K562 (cell line): ENCODE results near the gene CHD2. TPM values are rescaled to one million over a fixed set of nuclear protein-coding genes. Genes with fewer than 3 reads are reported as not detected.

Source experiments
- ATAC-seq: fragments of 200-7000 bp; cut with Tn5 transposase; 3 replicates; pipeline ENCODE4 v1.9.1; 2020; ENCODE audit warnings: moderate library complexity
- BruUV-seq: library from RNA; stranded (reverse); fragments of 400-500 nt; replicated peaks from 2 replicates; lab custom pipeline; 2021; lab: Mats Ljungman, UMichigan
- CTCF ChIA-PET: fragments of 300-600 bp; formaldehyde crosslinking; extraction: SDS; loops from one replicate; lab custom pipeline; 2021; ENCODE audit warnings: low intra/inter-chr PET ratio; lab: Yijun Ruan, JAX
- POLR2A ChIA-PET: fragments of 300-600, 350-650 bp; sonication (Branson Sonifier 250); formaldehyde crosslinking; extraction: SDS; loops from one replicate; lab custom pipeline; 2021; ENCODE audit warnings: antibody characterized with exemption, inconsistent platforms; lab: Yijun Ruan, JAX
- DNase-seq, 4 experiments: peaks; one replicate each; pipeline versions ENCODE4 v3.0.0 to v3.0.0-alpha.2; 2011 to 2018; ENCODE audit warnings: low spot score in 3 of 4, mixed read lengths in 3 of 4; ENCODE audit errors: extremely low read depth in 1 of 4
- FAIRE-seq: peaks from 2 replicates; lab custom pipeline; 2011; peaks lifted over from hg19 to GRCh38; lab: Jason Lieb, UNC
- H2AFZ ChIP-seq: 2 replicates; pipeline ENCODE4 v1.6.0; 2011; ENCODE audit warnings: low read depth, low read length, control low read depth, inconsistent platforms
- H3K27ac ChIP-seq: fragments of 200-600 bp; 3 replicates; pipeline ENCODE4 v1.8.0; 2011; ENCODE audit warnings: low read depth, mild to moderate bottlenecking, control low read depth, inconsistent platforms, low read length, moderate library complexity, mixed read lengths; ENCODE audit errors: extremely low read depth
- H3K27me3 ChIP-seq, 2 experiments: fragments of 300-600 bp in 1 of 2; 2 replicates in 1 of 2; 3 replicates in 1 of 2; pipeline versions ENCODE4 v1.6.0 to v1.8.0; 2011; ENCODE audit warnings: inconsistent platforms in 2 of 2, low read length in 2 of 2, mild to moderate bottlenecking in 1 of 2, mixed read lengths in 1 of 2, moderate library complexity in 1 of 2; ENCODE audit not compliant: control insufficient read depth in 2 of 2, insufficient read depth in 2 of 2
- H3K36me3 ChIP-seq: fragments of 300-600 bp; 3 replicates; pipeline ENCODE4 v1.8.0; 2011; ENCODE audit warnings: mild to moderate bottlenecking, low read length, inconsistent platforms; ENCODE audit not compliant: control insufficient read depth, insufficient read depth
- H3K4me1 ChIP-seq, 2 experiments: fragments of 200-600 bp in 1 of 2; replicated peaks in 1 of 2; 2 replicates in 1 of 2; 3 replicates in 1 of 2; pipeline versions ENCODE4 v1.5.1 to v1.8.0; 2011; ENCODE audit warnings: inconsistent platforms in 2 of 2, low read length in 2 of 2, mild to moderate bottlenecking in 1 of 2, mixed read lengths in 1 of 2, moderate library complexity in 1 of 2; ENCODE audit not compliant: control insufficient read depth in 2 of 2, insufficient read depth in 2 of 2
- H3K4me2 ChIP-seq: 2 replicates; pipeline ENCODE4 v1.6.1; 2011; ENCODE audit warnings: low read length, control low read depth, inconsistent platforms, mixed read lengths; ENCODE audit not compliant: insufficient read depth
- H3K4me3 ChIP-seq: fragments of 200-600 bp; sonication (generic), shearing (Covaris generic); 2 replicates; pipeline ENCODE4 v1.5.1; 2016; ENCODE audit warnings: control low read depth, inconsistent platforms
- H3K79me2 ChIP-seq: fragments of 200-600 bp; 3 replicates; pipeline ENCODE4 v1.8.0; 2011; ENCODE audit warnings: low read length, inconsistent platforms; ENCODE audit not compliant: control insufficient read depth, insufficient read depth
- H3K9ac ChIP-seq, 2 experiments: 2 replicates each; pipeline versions ENCODE4 v1.6.0 to v1.6.1; 2011; ENCODE audit warnings: low read depth in 2 of 2, low read length in 2 of 2, control low read depth in 1 of 2, inconsistent platforms in 1 of 2, mild to moderate bottlenecking in 1 of 2, mixed read lengths in 1 of 2; ENCODE audit not compliant: insufficient read depth in 1 of 2
- H3K9me1 ChIP-seq: one replicate; pipeline ENCODE4 v1.6.0; 2011; ENCODE audit warnings: inconsistent platforms, mild to moderate bottlenecking, low read length, moderate library complexity; ENCODE audit not compliant: control insufficient read depth, insufficient read depth
- H3K9me3 ChIP-seq: replicated peaks from 2 replicates; pipeline ENCODE4 v1.5.1; 2011; ENCODE audit warnings: low read depth, low read length, inconsistent platforms; ENCODE audit not compliant: control insufficient read depth, insufficient read depth
- H4K20me1 ChIP-seq: replicated peaks from 2 replicates; pipeline ENCODE4 v1.6.1; 2011; ENCODE audit warnings: low read length, inconsistent platforms, mixed read lengths; ENCODE audit not compliant: control insufficient read depth, insufficient read depth
- CEBPG ChIP-seq, 3 experiments: fragments of 200-800 bp in 1 of 3; sonication (Bioruptor generic) in 1 of 3; sonication (generic) in 1 of 3; formaldehyde crosslinking in 1 of 3; IDR thresholded peaks in 2 of 3; conservative IDR thresholded peaks in 1 of 3; 2 replicates each; pipeline versions ENCODE4 v1.6.1 to v1.8.0; 2016 to 2022; ENCODE audit warnings: missing compliant biosample characterization in 2 of 3, missing genetic modification characterization in 2 of 3, mild to moderate bottlenecking in 1 of 3, missing genetic modification reagents in 1 of 3
- RAD21 ChIP-seq, 2 experiments: fragments of 250-450 bp in 1 of 2; fragments of 450-650 bp in 1 of 2; sonication (Bioruptor Pico) in 1 of 2; formaldehyde crosslinking in 1 of 2; IDR thresholded peaks in 1 of 2; conservative IDR thresholded peaks in 1 of 2; 2 replicates each; pipeline versions ENCODE4 v1.4.0 to v1.8.0; 2020 to 2022; ENCODE audit warnings: mild to moderate bottlenecking in 2 of 2, moderate library complexity in 1 of 2
- SPI1 ChIP-seq: IDR thresholded peaks from 2 replicates; pipeline ENCODE4 v1.6.1; 2011; ENCODE audit warnings: low read depth, low read length, control low read depth, borderline replicate concordance
- ZKSCAN1 ChIP-seq: fragments of 150-350 bp; IDR thresholded peaks from 2 replicates; pipeline ENCODE4 v1.6.1; 2016; ENCODE audit warnings: low read depth, low read length
- ZNF324 ChIP-seq: fragments of 250-450 bp; sonication (Bioruptor Pico); IDR thresholded peaks from 2 replicates; pipeline ENCODE4 v1.4.0; 2020; ENCODE audit warnings: mild to moderate bottlenecking
- ZNF444 ChIP-seq: fragments of 250-450 bp; sonication (Bioruptor Pico); IDR thresholded peaks from 2 replicates; pipeline ENCODE4 v1.4.0; 2020; ENCODE audit warnings: mild to moderate bottlenecking, moderate library complexity
- ZNF655 ChIP-seq: fragments of 250-450 bp; sonication (Bioruptor Pico); IDR thresholded peaks from 2 replicates; pipeline ENCODE4 v1.5.0; 2021
- WGBS: fragments of 100-300 bp; shearing (Covaris generic); methylation state at CpG from one replicate; pipeline ENCODE4 v1.1.6; 2016; ENCODE audit warnings: low coverage, mixed read lengths; ENCODE audit not compliant: insufficient coverage; ENCODE audit errors: missing lambda C conversion rate; 5-methylcytosine and 5-hydroxymethylcytosine counted together
- in situ Hi-C: fragments of 300-500 bp; cut with MboI; formaldehyde crosslinking; loops from 4 replicates; pipeline ENCODE4 v1.15.0; 2018; ENCODE audit warnings: inconsistent platforms, mixed read lengths
- intact Hi-C: fragments of 100-400 bp; cut with micrococcal nuclease; formaldehyde crosslinking; loops from 2 replicates; pipeline ENCODE4 v1.14.2; 2022
- polyA plus RNA-seq, 8 experiments: library from polyadenylated mRNA; depleted of rRNA in 4 of 8; stranded (reverse) in 5 of 8; unstranded in 3 of 8; fragments of >200 nt; fragmentation: Nextera tagmentation in 2 of 8; fragmentation: Illumina TruSeq in 1 of 8; extraction: Ambion mirVana in 2 of 8; extraction: Trizol in 1 of 8; gene quantifications; 2 replicates each; pipeline versions ENCODE4 v1.2.1 to v1.2.3, GENCODE V29; 2011 to 2014; ENCODE audit warnings: inconsistent platforms in 1 of 8, missing spikeins in 1 of 8
- total RNA-seq, 7 experiments: library from RNA; depleted of rRNA in 6 of 7; stranded (reverse); fragments of >200 nt in 6 of 7; fragmentation: Illumina TruSeq in 2 of 7; extraction: Trizol in 2 of 7; gene quantifications; 2 replicates each; pipeline versions ENCODE4 v1.2.1 to v1.2.3, GENCODE V29; 2011 to 2021; ENCODE audit warnings: low replicate concordance in 1 of 7
- TF ChIP-seq, protein P1 (sequence below): sonication (generic); formaldehyde crosslinking; IDR thresholded peaks from 2 replicates; pipeline ENCODE4 v1.8.0; 2022; ENCODE audit warnings: mild to moderate bottlenecking, missing genetic modification reagents, borderline replicate concordance
- TF ChIP-seq, protein P2 (sequence below), 3 experiments: IDR thresholded peaks in 2 of 3; conservative IDR thresholded peaks in 1 of 3; 2 replicates each; pipeline ENCODE4 v1.5.1; 2011 to 2012; ENCODE audit warnings: low read length in 3 of 3, mild to moderate bottlenecking in 3 of 3, control low read depth in 2 of 3, improper control_type of control experiment in 1 of 3, inconsistent platforms in 1 of 3, low read depth in 1 of 3, mixed read lengths in 1 of 3, moderate library complexity in 1 of 3; ENCODE audit not compliant: insufficient read depth in 2 of 3

Gene CHD2
- total and polyA plus RNA-seq, 9 of the 15 experiments (the other 6 are each of a cell fraction or from before 2014, with no cell fraction given) = 38.9 to 70.8 (median 56.2) TPM

GRCh38 chr15:92954578-92954977 lies 54.5 kb downstream of the CHD2 start:
- Histone ChIP-seq H3K27ac (no peak overlapping the region), H3K4me3 (no peak overlapping the region), H4K20me1 (no peaks in the 10 kb centered on the region), H3K4me1 (no peaks in the 10 kb centered on the region), H3K9me1 (no peaks in the 10 kb centered on the region), H3K27me3 (no peaks in the 10 kb centered on the region), H3K79me2 (peaks cover 10% of the 10 kb centered on the region; the same call in 1 of the 3 replicates), H3K4me2 (no peak overlapping the region), H3K9me3 (peaks cover 2% of the 10 kb centered on the region; the same call in 1 of the 2 replicates), H3K36me3 (peaks cover 92% of the 10 kb centered on the region), H2AFZ (no peak overlapping the region), H3K9ac (no peak overlapping the region)
- in situ Hi-C loops (no loop called here), intact Hi-C loops (no loop called here)
- peak; percentile 21 to 49 (median 40) for DNase-seq
- no TSS peak for BruUV-seq
- peak; percentile 70 for ATAC-seq
- peak; percentile 66; the same call in 1 of the 2 replicates for TF ChIP-seq SPI1
- peak; percentile 48; the same call in 1 of the 2 replicates for TF ChIP-seq ZKSCAN1
- TF ChIP-seq, protein P1, sequence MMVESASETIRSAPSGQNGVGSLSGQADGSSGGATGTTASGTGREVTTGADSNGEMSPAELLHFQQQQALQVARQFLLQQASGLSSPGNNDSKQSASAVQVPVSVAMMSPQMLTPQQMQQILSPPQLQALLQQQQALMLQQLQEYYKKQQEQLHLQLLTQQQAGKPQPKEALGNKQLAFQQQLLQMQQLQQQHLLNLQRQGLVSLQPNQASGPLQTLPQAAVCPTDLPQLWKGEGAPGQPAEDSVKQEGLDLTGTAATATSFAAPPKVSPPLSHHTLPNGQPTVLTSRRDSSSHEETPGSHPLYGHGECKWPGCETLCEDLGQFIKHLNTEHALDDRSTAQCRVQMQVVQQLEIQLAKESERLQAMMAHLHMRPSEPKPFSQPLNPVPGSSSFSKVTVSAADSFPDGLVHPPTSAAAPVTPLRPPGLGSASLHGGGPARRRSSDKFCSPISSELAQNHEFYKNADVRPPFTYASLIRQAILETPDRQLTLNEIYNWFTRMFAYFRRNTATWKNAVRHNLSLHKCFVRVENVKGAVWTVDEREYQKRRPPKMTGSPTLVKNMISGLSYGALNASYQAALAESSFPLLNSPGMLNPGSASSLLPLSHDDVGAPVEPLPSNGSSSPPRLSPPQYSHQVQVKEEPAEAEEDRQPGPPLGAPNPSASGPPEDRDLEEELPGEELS (CRISPR knock-in tag) = no peak
- TF ChIP-seq ZNF655 (CRISPR knock-in tag) = no peak
- 0 out of 4 replicates have a peak, but pooled peaks of 1 of the 2 experiments have one; percentile 16 for TF ChIP-seq RAD21 (CRISPR knock-in tag; conservative IDR thresholded peaks at IDR 0.05 in 1 of 2, IDR thresholded peaks at IDR 0.05 in 1 of 2)
- TF ChIP-seq, protein P2, sequence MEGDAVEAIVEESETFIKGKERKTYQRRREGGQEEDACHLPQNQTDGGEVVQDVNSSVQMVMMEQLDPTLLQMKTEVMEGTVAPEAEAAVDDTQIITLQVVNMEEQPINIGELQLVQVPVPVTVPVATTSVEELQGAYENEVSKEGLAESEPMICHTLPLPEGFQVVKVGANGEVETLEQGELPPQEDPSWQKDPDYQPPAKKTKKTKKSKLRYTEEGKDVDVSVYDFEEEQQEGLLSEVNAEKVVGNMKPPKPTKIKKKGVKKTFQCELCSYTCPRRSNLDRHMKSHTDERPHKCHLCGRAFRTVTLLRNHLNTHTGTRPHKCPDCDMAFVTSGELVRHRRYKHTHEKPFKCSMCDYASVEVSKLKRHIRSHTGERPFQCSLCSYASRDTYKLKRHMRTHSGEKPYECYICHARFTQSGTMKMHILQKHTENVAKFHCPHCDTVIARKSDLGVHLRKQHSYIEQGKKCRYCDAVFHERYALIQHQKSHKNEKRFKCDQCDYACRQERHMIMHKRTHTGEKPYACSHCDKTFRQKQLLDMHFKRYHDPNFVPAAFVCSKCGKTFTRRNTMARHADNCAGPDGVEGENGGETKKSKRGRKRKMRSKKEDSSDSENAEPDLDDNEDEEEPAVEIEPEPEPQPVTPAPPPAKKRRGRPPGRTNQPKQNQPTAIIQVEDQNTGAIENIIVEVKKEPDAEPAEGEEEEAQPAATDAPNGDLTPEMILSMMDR (IDR thresholded peaks at IDR 0.05 in 2 of 3, conservative IDR thresholded peaks at IDR 0.05 in 1 of 3; ENCODE audit: insufficient read depth in 2 of 3, low read depth in 1 of 3, low read length in 3 of 3) = peak in 2 of 3 experiments; percentile 45 to 49; a peak in 3 of 6 replicates
- TF ChIP-seq ZNF444 (CRISPR knock-in tag) = no peak
- no peak for TF ChIP-seq CEBPG (CRISPR knock-in tag; IDR thresholded peaks at IDR 0.05)
- 0 out of 4 replicates have a peak, but pooled peaks of 1 of the 2 experiments have one; percentile 5 for TF ChIP-seq CEBPG (tag; conservative IDR thresholded peaks at IDR 0.05 in 1 of 2, IDR thresholded peaks at IDR 0.05 in 1 of 2)
- no peak for TF ChIP-seq ZNF324
- 81% methylated on average over 8 of the region's 8 CpGs for WGBS
- CTCF ChIA-PET = no interaction called here
- FAIRE-seq = peak; percentile 52
- POLR2A ChIA-PET = no interaction called here
